Right atrium auricular region (tissue), 2 donors: Measurements from ENCODE around the gene PLEKHM2. TPM values are rescaled to one million over a fixed set of nuclear protein-coding genes. Genes with fewer than 3 reads are reported as not detected.

ENCODE experiments used
- DNase-seq: peaks from one replicate; pipeline ENCODE4 v3.0.0-alpha.2; 2019; ENCODE audit warnings: low spot score
- H3K27ac ChIP-seq, 2 donors: fragments of 200-600 bp; sonication (generic); 1 replicate in 1 of 2; 2 replicates in 1 of 2; pipeline ENCODE4 v1.5.1; 2016 to 2019
- H3K27me3 ChIP-seq, 2 donors: fragments of 200-600 bp; sonication (generic); one replicate each; pipeline versions ENCODE4 v1.5.1 to v1.6.0; 2017 to 2019
- H3K36me3 ChIP-seq: fragments of 200-600 bp; sonication (generic); one replicate; pipeline ENCODE4 v1.5.1; 2016
- H3K4me1 ChIP-seq, 2 donors: fragments of 200-600 bp; sonication (generic); one replicate each; pipeline versions ENCODE4 v1.5.1 to v1.6.0; 2017 to 2019
- H3K4me3 ChIP-seq, 2 donors: fragments of 200-600 bp; sonication (generic); 1 replicate in 1 of 2; 2 replicates in 1 of 2; pipeline ENCODE4 v1.5.1; 2017 to 2019; ENCODE audit warnings: mild to moderate bottlenecking in 1 of 2, moderate library complexity in 1 of 2
- H3K9me3 ChIP-seq, 2 donors: fragments of 200-600 bp; sonication (generic); one replicate each; pipeline ENCODE4 v1.5.1; 2019
- total RNA-seq, 2 donors: library from RNA; depleted of rRNA; stranded (reverse); fragments of >200 nt; gene quantifications; one replicate each; pipeline ENCODE4 v1.1.0, GENCODE V29; 2016
- TF ChIP-seq, protein P1 (sequence below), 2 donors: fragments of 200-600 bp; sonication (generic); IDR thresholded peaks; one replicate each; pipeline ENCODE4 v1.5.1; 2019; ENCODE audit warnings: antibody characterized with exemption in 2 of 2

PLEKHM2 gene
- total RNA-seq, 2 donors from 2014 or later, result 53.6 to 78.1 TPM

DNA sequence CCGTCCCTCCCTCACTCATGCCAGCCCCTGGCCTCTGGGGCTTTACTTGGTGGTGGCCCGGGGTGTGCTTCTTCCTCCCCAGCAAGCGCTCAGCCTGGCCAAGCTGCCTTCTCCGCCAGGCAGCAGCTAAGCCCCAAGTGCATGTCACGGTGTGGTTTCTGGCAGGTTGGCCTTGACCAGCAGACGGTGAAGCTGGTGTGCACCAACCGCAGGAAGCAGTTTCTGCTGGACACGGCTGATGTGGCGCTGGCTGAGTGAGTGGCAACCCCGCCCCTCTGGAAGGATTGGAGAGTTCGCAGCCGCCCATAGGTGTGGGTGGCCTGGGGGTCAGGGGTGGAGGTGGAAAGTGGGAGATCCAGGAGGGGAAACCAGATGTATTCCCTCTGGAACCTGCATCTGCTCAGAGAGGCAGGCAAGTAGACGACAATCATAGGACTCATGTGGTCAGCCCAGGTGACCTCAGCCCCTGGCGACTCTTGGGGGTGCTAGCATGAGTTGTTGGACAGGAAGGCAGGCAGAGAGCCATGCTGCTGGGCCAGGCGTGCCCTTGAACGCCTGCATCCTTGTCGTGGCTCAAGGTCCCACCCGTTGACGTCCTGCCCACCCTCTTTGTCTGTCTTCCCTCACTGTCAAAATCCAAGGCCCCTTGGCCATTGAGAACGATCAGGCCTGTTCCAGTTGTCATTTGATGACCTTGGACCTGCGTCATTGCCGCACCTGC lies 45.0 kb downstream of the PLEKHM2 start:
- TF ChIP-seq, protein P1, sequence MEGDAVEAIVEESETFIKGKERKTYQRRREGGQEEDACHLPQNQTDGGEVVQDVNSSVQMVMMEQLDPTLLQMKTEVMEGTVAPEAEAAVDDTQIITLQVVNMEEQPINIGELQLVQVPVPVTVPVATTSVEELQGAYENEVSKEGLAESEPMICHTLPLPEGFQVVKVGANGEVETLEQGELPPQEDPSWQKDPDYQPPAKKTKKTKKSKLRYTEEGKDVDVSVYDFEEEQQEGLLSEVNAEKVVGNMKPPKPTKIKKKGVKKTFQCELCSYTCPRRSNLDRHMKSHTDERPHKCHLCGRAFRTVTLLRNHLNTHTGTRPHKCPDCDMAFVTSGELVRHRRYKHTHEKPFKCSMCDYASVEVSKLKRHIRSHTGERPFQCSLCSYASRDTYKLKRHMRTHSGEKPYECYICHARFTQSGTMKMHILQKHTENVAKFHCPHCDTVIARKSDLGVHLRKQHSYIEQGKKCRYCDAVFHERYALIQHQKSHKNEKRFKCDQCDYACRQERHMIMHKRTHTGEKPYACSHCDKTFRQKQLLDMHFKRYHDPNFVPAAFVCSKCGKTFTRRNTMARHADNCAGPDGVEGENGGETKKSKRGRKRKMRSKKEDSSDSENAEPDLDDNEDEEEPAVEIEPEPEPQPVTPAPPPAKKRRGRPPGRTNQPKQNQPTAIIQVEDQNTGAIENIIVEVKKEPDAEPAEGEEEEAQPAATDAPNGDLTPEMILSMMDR (IDR thresholded peaks at IDR 0.05), result no peak
- no peak for DNase-seq
- H3K4me1 ChIP-seq, result peaks cover 0 to 17% of the 10 kb centered on the region in 2 donors
- peaks cover 97% of the 10 kb centered on the region for H3K36me3 ChIP-seq
- H3K9me3 ChIP-seq, result no peaks in the 10 kb centered on the region
- no peak overlapping the region for H3K27ac ChIP-seq
- no peaks in the 10 kb centered on the region for H3K27me3 ChIP-seq
- no peak overlapping the region for H3K4me3 ChIP-seq

- peaks cover 0 to 25% of the 10 kb centered on the region in 2 donors for H3K4me1 ChIP-seq
- no peak for DNase-seq
- no peak overlapping the region for H3K4me3 ChIP-seq
- H3K27ac ChIP-seq, result no peak overlapping the region
- H3K36me3 ChIP-seq, result peaks cover 97% of the 10 kb centered on the region
- no peaks in the 10 kb centered on the region for H3K9me3 ChIP-seq
- TF ChIP-seq, protein P1 (IDR thresholded peaks at IDR 0.05), result no peak
- no peaks in the 10 kb centered on the region for H3K27me3 ChIP-seq
Observed at GRCh38 chr1:15730423-15730822, 46.3 kb downstream of the PLEKHM2 start.

GRCh38 chr1:15730936-15731335 lies 46.8 kb downstream of the PLEKHM2 start:
- Histone ChIP-seq H3K4me1 (peaks cover 0 to 30% of the 10 kb centered on the region in 2 donors), H3K4me3 (no peak overlapping the region), H3K27ac (no peak overlapping the region), H3K9me3 (no peaks in the 10 kb centered on the region), H3K27me3 (no peaks in the 10 kb centered on the region), H3K36me3 (peaks cover 92% of the 10 kb centered on the region)
- TF ChIP-seq, protein P1 (IDR thresholded peaks at IDR 0.05), result no peak
- no peak for DNase-seq

GRCh38 chr1:15731735-15732685 lies 47.9 kb downstream of the PLEKHM2 start:
- Histone ChIP-seq H3K36me3 (peaks cover 82% of the 10 kb centered on the region), H3K9me3 (no peaks in the 10 kb centered on the region), H3K27ac (no peak overlapping the region), H3K27me3 (no peaks in the 10 kb centered on the region), H3K4me3 (no peak overlapping the region), H3K4me1 (peaks cover 0 to 33% of the 10 kb centered on the region in 2 donors)
- TF ChIP-seq, protein P1 (IDR thresholded peaks at IDR 0.05), result no peak
- DNase-seq, result no peak

GRCh38 chr1:15732686-15733081 lies 48.6 kb downstream of the PLEKHM2 start:
- H3K9me3 ChIP-seq, result no peaks in the 10 kb centered on the region
- peaks cover 0 to 32% of the 10 kb centered on the region in 2 donors for H3K4me1 ChIP-seq
- H3K27ac ChIP-seq, result no peak overlapping the region
- H3K27me3 ChIP-seq, result no peaks in the 10 kb centered on the region
- TF ChIP-seq, protein P1 (IDR thresholded peaks at IDR 0.05), result no peak
- no peak for DNase-seq
- peaks cover 75% of the 10 kb centered on the region for H3K36me3 ChIP-seq
- no peak overlapping the region for H3K4me3 ChIP-seq
